ENCODE measurements around the gene TMEM175.

The TMEM175 gene

GRCh38 chr4:949656-950055 is 17.4 kb downstream of the TMEM175 start:
- CTCF ChIA-PET: interaction anchor here (1.2 kb wide), 1 partner anchor 59 kb away, joined by 3 read pairs; no protein-coding TSS in a partner anchor

DNA sequence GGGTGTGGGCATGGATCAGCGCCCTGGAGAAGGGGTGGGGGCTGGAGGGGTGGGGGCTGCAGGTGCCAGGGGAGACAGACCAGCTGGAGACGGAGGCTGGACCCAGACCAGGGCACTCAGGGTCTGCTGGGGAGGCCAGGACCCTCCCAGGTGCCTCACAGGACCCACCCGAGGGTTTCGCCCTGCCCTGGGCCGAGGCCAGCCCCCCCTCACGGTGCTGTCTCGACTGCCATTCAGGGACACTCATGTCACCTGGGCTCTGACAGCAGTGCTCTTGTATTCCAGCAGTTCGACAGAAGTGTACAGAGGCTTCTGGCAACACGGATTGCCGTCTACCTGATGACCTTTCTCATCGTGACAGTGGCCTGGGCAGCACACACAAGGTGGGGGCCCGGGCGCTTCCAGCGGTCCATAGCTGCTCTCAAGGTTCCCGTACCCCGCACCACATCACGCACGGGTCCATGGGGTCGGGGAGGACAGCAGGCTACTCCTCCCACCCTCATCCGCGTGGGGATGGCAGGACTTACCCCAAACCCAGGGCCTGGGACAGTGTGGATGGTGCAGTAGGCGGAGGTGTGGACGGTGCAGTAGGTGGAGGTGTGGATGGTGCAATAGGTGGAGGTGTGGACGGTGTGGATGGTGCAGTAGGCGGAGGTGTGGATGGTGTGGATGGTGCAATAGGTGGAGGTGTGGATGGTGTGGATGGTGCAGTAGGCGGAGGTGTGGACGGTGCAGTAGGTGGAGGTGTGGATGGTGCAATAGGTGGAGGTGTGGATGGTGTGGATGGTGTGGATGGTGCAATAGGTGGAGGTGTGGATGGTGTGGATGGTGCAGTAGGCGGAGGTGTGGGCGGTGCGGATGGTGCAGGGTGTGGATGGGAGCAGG is 18.1 kb downstream of the TMEM175 start:
- TF ChIP-seq, protein P1, sequence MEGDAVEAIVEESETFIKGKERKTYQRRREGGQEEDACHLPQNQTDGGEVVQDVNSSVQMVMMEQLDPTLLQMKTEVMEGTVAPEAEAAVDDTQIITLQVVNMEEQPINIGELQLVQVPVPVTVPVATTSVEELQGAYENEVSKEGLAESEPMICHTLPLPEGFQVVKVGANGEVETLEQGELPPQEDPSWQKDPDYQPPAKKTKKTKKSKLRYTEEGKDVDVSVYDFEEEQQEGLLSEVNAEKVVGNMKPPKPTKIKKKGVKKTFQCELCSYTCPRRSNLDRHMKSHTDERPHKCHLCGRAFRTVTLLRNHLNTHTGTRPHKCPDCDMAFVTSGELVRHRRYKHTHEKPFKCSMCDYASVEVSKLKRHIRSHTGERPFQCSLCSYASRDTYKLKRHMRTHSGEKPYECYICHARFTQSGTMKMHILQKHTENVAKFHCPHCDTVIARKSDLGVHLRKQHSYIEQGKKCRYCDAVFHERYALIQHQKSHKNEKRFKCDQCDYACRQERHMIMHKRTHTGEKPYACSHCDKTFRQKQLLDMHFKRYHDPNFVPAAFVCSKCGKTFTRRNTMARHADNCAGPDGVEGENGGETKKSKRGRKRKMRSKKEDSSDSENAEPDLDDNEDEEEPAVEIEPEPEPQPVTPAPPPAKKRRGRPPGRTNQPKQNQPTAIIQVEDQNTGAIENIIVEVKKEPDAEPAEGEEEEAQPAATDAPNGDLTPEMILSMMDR (IDR thresholded peaks at IDR 0.05; ENCODE audit: control extremely low read depth, extremely low read depth, low read depth, missing control alignments): no peak
- POLR2A ChIA-PET: no interaction called here
- CTCF ChIA-PET: no interaction called here
- DNase-seq (ENCODE audit: extremely low spot score): no peak

More at GRCh38 chr4:949656-950055, 17.4 kb downstream of the TMEM175 start:
- TF ChIP-seq, protein P1 (IDR thresholded peaks at IDR 0.05; ENCODE audit: control extremely low read depth, extremely low read depth, low read depth, missing control alignments): no peak
- POLR2A ChIA-PET: no interaction called here
- DNase-seq (ENCODE audit: extremely low spot score): no peak

GRCh38 chr4:951186-951585 is 18.9 kb downstream of the TMEM175 start:
- TF ChIP-seq, protein P1 (IDR thresholded peaks at IDR 0.05; ENCODE audit: control extremely low read depth, extremely low read depth, low read depth, missing control alignments): no peak
- POLR2A ChIA-PET: no interaction called here
- no peak for DNase-seq (ENCODE audit: extremely low spot score)
- CTCF ChIA-PET: no interaction called here

GRCh38 chr4:951594-952468 is 19.6 kb downstream of the TMEM175 start:
- CTCF ChIA-PET: no interaction called here

GRCh38 chr4:952881-953573 is 20.8 kb downstream of the TMEM175 start:
- TF ChIP-seq, protein P1 (IDR thresholded peaks at IDR 0.05; ENCODE audit: control extremely low read depth, extremely low read depth, low read depth, missing control alignments): no peak
- DNase-seq (ENCODE audit: extremely low spot score): no peak
- ChIA-PET CTCF (no interaction called here), POLR2A (no interaction called here)

More at GRCh38 chr4:951594-952468, 19.6 kb downstream of the TMEM175 start:
- TF ChIP-seq, protein P1 (IDR thresholded peaks at IDR 0.05; ENCODE audit: control extremely low read depth, extremely low read depth, low read depth, missing control alignments): no peak
- POLR2A ChIA-PET: no interaction called here
- no peak for DNase-seq (ENCODE audit: extremely low spot score)

- POLR2A ChIA-PET: no interaction called here
- DNase-seq (ENCODE audit: extremely low spot score): no peak
- TF ChIP-seq, protein P1 (IDR thresholded peaks at IDR 0.05; ENCODE audit: control extremely low read depth, extremely low read depth, low read depth, missing control alignments): no peak
- CTCF ChIA-PET: no interaction called here
Observed at GRCh38 chr4:953574-953915, 21.3 kb downstream of the TMEM175 start.
